ENCODE data around the gene GEMIN4. TPM values are rescaled to one million over a fixed set of nuclear protein-coding genes. Genes with fewer than 3 reads are reported as not detected.

The GEMIN4 gene
- total RNA-seq, 1 donor from 2014 or later: 18.4 TPM

GRCh38 chr17:732902-733720 lies 19.0 kb downstream of the GEMIN4 start:
- no peak for FAIRE-seq

GRCh38 chr17:732067-732901 lies 19.8 kb downstream of the GEMIN4 start, which contains the start of gene TLCD3A:
TSS of gene TLCD3A (plus strand) at chr17:732596. CDS start at chr17:732648, 52 bp downstream.
- Mint-ChIP-seq H3K27me3 (ENCODE audit: low read depth, unreplicated experiment) (peaks cover 3% of the 10 kb centered on the region), H3K27ac (ENCODE audit: unreplicated experiment) (peak within 1 kb of the TSS; percentile 87), H3K4me3 (ENCODE audit: unreplicated experiment) (peak within 1 kb of the TSS; percentile 93), H3K36me3 (ENCODE audit: low read depth, unreplicated experiment) (peaks cover 2% of the 10 kb centered on the region), H3K4me1 (ENCODE audit: low read depth, unreplicated experiment) (peaks cover 7% of the 10 kb centered on the region), H3K9me3 (ENCODE audit: unreplicated experiment) (no peaks in the 10 kb centered on the region)
- peak within 1 kb of the TSS; percentile 83 for H2AFZ ChIP-seq (ENCODE audit: low read depth, low read length)
- DNase-seq (ENCODE audit: low read depth) (no peak), FAIRE-seq (no peak)
- TF ChIP-seq EZH2 (IDR thresholded peaks at IDR 0.05; ENCODE audit: insufficient read depth, low read length) (no peak), CTCF (IDR thresholded peaks at IDR 0.05; ENCODE audit: insufficient read depth, low read depth, low read length) (no peak)
- peaks cover 41% of the 10 kb centered on the region for H3K79me2 ChIP-seq (ENCODE audit: insufficient read depth, low read length)
- H3K27ac ChIP-seq (ENCODE audit: low read depth, low read length): peak within 1 kb of the TSS; percentile 53
- peaks cover 47% of the 10 kb centered on the region for H4K20me1 ChIP-seq (ENCODE audit: insufficient read depth, low read length)
- H3K4me2 ChIP-seq (ENCODE audit: low read length): peak within 1 kb of the TSS; percentile 97
- peak within 1 kb of the TSS; percentile 76 for H3K4me3 ChIP-seq (ENCODE audit: insufficient read depth, low read depth, low read length)
- no peaks in the 10 kb centered on the region for H3K9me3 ChIP-seq (ENCODE audit: insufficient read depth, low read depth, low read length)
- peaks cover 18% of the 10 kb centered on the region for H3K4me1 ChIP-seq (ENCODE audit: insufficient read depth, low read length)
- no peaks in the 10 kb centered on the region for H3K27me3 ChIP-seq (ENCODE audit: insufficient read depth, low read length)
- H3K36me3 ChIP-seq (ENCODE audit: insufficient read depth, low read length): peaks cover 7% of the 10 kb centered on the region
- peak within 1 kb of the TSS; percentile 82 for H3K9ac ChIP-seq (ENCODE audit: low read length)

More at GRCh38 chr17:732902-733720, 19.0 kb downstream of the GEMIN4 start:
- peak overlapping the region; percentile 53 for H3K27ac ChIP-seq (ENCODE audit: low read depth, low read length)
- no peaks in the 10 kb centered on the region for H3K27me3 ChIP-seq (ENCODE audit: insufficient read depth, low read length)
- Mint-ChIP-seq H3K27me3 (ENCODE audit: low read depth, unreplicated experiment) (peaks cover 3% of the 10 kb centered on the region), H3K4me1 (ENCODE audit: low read depth, unreplicated experiment) (peaks cover 7% of the 10 kb centered on the region), H3K4me3 (ENCODE audit: unreplicated experiment) (peak overlapping the region; percentile 93), H3K9me3 (ENCODE audit: unreplicated experiment) (no peaks in the 10 kb centered on the region), H3K27ac (ENCODE audit: unreplicated experiment) (peak overlapping the region; percentile 87), H3K36me3 (ENCODE audit: low read depth, unreplicated experiment) (peaks cover 5% of the 10 kb centered on the region)
- H2AFZ ChIP-seq (ENCODE audit: low read depth, low read length): peak overlapping the region; percentile 59
- peak overlapping the region; percentile 97 for H3K4me2 ChIP-seq (ENCODE audit: low read length)
- H3K9me3 ChIP-seq (ENCODE audit: insufficient read depth, low read depth, low read length): no peaks in the 10 kb centered on the region
- H3K79me2 ChIP-seq (ENCODE audit: insufficient read depth, low read length): peaks cover 47% of the 10 kb centered on the region
- peaks cover 53% of the 10 kb centered on the region for H4K20me1 ChIP-seq (ENCODE audit: insufficient read depth, low read length)
- DNase-seq (ENCODE audit: low read depth): no peak
- H3K4me3 ChIP-seq (ENCODE audit: insufficient read depth, low read depth, low read length): peak overlapping the region; percentile 76
- peaks cover 18% of the 10 kb centered on the region for H3K4me1 ChIP-seq (ENCODE audit: insufficient read depth, low read length)
- TF ChIP-seq EZH2 (IDR thresholded peaks at IDR 0.05; ENCODE audit: insufficient read depth, low read length) (no peak), CTCF (IDR thresholded peaks at IDR 0.05; ENCODE audit: insufficient read depth, low read depth, low read length) (no peak)
- H3K9ac ChIP-seq (ENCODE audit: low read length): peak overlapping the region; percentile 74
- peaks cover 7% of the 10 kb centered on the region for H3K36me3 ChIP-seq (ENCODE audit: insufficient read depth, low read length)

Data from astrocyte (in vitro differentiated cells and primary cell).